ENCODE results near the gene DIRAS1. TPM values are rescaled to one million over a fixed set of nuclear protein-coding genes. Genes with fewer than 3 reads are reported as not detected.

Gene DIRAS1
- total RNA-seq, 1 experiment from 2014 or later = 0.17 TPM

GRCh38 chr19:2665103-2665502 is 56.1 kb downstream of the DIRAS1 start:
- no peak for DNase-seq (ENCODE audit: low read depth)
- in situ Hi-C loops (cut with HindIII; ENCODE audit: low pct_unique_long_range_greater_than_20kb, low sequenced_read_pairs) = no loop called here

Other genes starting within 250 kb of the DIRAS1 start
- 10.6 and 16.3 TPM in 2 replicates for gene GADD45B, start 245.2 kb downstream of the DIRAS1 start, total RNA-seq (2014; rRNA removed; shearing (Covaris generic); ENCODE audit: low replicate concordance)
- gene GNG7, start 18.7 kb downstream of the DIRAS1 start, total RNA-seq (2014; rRNA removed; shearing (Covaris generic); ENCODE audit: low replicate concordance) = 0.38 and 0.47 TPM in 2 replicates
- 32.1 and 33.1 TPM in 2 replicates for gene SLC39A3, start 18.6 kb upstream of the DIRAS1 start, total RNA-seq (2014; rRNA removed; shearing (Covaris generic); ENCODE audit: low replicate concordance)
- 47.2 and 62.5 TPM in 2 replicates for gene SGTA, start 61.9 kb upstream of the DIRAS1 start, total RNA-seq (2014; rRNA removed; shearing (Covaris generic); ENCODE audit: low replicate concordance)
- 127 and 192 TPM in 2 replicates for gene THOP1, start 64.1 kb upstream of the DIRAS1 start, total RNA-seq (2014; rRNA removed; shearing (Covaris generic); ENCODE audit: low replicate concordance)
- gene ZNF554, start 98.5 kb upstream of the DIRAS1 start, total RNA-seq (2014; rRNA removed; shearing (Covaris generic); ENCODE audit: low replicate concordance) = 0.41 and 3.2 TPM in 2 replicates
- gene ZNF555, start 120.1 kb upstream of the DIRAS1 start, total RNA-seq (2014; rRNA removed; shearing (Covaris generic); ENCODE audit: low replicate concordance) = 3.9 and 12.4 TPM in 2 replicates
- 0.20 TPM in 1 of 2 replicates, not detected in the other for gene ZNF556, start 146.0 kb upstream of the DIRAS1 start, total RNA-seq (2014; rRNA removed; shearing (Covaris generic); ENCODE audit: low replicate concordance)
- gene ZNF57, start 179.6 kb upstream of the DIRAS1 start, total RNA-seq (2014; rRNA removed; shearing (Covaris generic); ENCODE audit: low replicate concordance) = 0.37 and 0.58 TPM in 2 replicates
- 2.2 TPM in 1 of 2 replicates, not detected in the other for gene ZNF77, start 223.6 kb upstream of the DIRAS1 start, total RNA-seq (2014; rRNA removed; shearing (Covaris generic); ENCODE audit: low replicate concordance)

Data from Caki2 (cell line).